Stimulated activated CD4-positive, alpha-beta T cell treated with anti-CD3 and anti-CD28 coated beads, Interleukin-1b, Interleukin-23, amount 100 ng/mL, for 24 hours (primary cell): ENCODE results near the gene MASP1.
"Not testable (repeated sequence)": the region's sequence is repeated elsewhere in the genome, so short reads cannot be mapped to it uniquely, and the experiment has no call there.

Experiments used
- DNase-seq, 4 experiments: peaks; one replicate each; pipeline ENCODE4 v3.0.0-alpha.2; 2020; ENCODE audit warnings: low read depth in 4 of 4, low spot score in 1 of 4

Gene MASP1

DNA sequence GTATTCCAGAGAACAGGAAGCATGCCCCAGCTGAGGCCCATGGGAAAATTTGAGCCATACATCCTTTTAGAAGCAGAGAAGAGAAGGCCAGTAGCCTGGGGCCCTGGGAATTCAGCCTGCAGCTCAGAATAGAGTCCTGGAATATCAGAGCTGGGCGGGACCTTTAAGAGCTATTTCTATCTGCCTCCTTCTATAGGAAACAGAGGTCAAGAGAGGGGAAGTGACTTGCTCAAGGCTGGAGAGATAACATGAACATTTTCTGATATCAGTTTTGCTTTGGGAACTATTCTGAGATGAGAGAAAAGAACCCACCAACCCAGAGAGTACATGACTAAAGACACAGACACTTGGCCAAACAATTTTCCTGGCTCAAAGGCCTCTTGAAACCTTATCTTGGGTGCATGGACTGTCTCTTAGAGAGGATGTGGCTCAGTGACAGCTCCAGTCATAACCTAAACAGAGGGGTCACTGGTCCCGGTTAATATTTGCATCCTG is 26.0 kb downstream of the MASP1 start:
- no peak for DNase-seq

DNA sequence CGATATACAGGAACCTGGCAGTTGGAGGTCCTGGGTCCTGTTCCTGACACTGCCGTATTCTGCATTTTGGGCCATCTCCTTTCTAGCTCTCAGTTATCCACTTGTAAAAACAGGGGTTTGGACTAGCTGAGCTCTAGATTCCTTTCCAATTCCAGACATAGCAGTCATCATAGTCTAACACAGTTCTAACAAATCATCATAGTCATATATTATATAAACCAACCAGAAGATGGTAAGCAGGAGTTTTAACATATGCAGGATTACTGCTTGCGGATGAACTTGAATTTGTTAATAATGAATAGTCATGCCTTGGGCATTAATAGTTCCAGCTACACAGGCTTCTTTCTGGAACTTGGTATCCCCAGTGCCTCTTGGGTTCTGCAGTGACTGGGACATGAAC is 26.6 kb downstream of the MASP1 start:
- no peak for DNase-seq

DNA sequence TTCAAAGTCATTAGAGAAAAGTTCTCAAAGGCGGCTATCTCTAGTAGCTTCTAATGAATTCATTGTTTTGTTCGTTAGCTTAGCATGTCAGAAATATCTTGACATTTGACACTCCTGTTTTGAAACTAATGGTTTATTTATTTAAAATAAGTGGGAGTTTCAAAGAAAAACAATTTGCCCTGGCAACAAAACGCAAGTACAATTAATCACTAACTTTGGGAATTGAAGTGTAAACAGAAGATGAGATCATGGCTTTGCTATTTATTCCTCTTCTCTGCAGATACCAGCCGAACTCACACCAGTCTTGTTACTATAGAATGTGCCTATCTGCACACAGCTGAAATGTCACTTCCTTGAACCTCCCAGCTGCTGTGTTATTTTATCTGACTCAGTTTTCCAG is 27.5 kb downstream of the MASP1 start:
- no peak for DNase-seq

DNA sequence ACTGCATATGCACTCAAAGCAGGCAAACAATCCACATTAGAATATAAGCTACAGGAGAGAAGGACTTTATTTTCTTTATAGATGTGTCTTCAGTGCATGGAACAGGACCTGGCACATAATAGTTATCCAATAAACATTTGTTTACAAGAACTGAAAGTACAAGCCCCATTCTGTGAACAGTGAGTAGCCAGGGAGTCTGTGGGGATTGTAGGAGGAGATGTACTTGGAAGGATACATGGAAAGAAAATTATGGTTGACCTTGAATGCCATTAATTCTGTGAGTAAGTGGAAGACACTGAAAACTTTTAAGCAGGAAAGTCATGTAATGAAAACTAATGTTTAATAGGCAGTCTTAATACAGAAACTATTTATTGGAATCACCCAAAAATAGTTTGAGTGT is 28.3 kb downstream of the MASP1 start:
- no peak for DNase-seq

DNA sequence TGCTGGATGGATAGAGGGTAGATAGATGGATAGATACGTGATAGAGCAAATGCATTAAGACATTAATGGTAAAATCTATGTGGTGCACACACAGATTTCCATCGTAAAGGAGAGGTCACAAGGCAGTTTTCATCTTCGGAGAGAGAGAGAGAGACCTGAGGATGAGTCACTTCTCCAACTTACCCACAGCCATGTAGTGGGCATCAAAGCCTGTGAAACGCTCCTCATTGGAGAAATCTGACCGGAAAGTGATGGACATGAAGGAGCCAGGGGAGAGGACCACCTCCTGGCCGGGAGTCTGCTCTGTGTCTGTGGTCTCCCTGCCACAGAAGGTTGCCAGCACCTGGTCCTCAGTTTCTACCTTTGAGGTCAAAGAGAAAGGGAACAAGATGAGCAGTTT is 29.2 kb downstream of the MASP1 start:
- no peak for DNase-seq

DNA sequence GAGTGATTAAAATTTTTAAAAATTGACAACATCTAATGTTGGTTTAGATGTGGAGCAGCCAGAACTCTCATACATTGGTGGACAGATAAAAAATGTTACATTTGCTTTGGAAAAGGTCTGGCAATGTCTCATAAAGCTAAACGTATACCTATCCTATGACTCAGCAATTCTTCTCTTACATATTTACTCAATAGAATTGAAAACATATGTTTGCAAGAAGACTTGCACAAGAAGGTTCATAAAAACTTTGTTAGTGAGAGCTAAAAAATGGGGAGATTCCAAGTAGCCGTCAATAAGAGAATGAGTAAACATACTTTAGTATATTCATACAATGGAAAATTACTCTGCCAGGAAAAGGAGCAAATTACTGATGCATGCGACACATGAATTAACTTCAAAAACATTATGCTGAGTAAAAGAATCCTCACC is 30.0 kb downstream of the MASP1 start:
- no peak for DNase-seq

DNA sequence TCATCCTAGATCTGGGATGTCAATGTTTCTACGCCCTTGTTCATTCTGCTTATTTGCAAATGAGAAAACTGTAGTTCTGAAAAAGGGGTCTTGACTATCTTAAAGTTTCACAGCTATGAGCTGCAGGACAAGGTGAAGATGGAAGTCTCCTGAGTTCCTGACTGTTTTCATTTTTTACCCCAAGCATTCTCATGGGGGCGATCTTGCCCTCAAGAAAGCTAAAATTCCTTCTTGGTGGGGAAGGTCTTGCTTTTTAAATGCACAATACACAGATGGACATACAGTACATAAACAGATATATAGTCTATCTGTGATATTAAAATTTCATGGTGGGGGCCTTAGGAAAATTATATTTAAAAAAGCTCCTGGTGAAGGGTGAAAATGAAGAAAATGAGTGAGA is 32.4 kb downstream of the MASP1 start:
- no peak for DNase-seq

DNA sequence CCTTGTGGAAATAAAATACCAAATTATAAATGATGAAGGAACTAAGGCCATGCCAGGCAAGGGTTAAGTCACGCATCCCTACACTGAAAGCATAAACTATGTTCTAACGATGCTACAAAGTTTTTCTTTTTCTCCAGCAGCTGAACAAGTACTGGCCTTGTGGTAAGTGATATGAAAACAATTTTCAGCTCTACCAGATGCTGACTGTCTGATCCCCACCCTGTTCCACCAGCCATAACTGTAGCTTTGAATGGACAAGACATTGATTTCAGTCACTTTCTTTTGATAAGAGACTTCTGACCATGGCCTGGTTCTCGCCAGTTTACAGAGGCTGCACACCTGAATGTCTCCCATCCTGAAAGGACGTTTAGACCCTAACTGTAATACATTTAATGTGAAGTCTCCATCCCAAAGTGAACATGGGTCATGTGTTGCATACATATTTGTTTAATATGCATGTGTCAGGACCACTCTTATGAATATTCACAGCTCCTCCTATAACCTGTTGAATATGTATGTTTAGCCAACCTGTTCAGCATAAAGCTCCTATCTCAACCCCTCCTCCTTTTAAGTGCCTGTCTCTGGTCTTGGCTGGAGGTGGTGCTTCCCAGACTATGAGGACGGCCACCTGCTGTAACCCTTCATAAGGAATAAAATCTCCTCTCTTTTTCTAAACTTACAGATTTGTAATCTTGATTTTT is 33.4 kb downstream of the MASP1 start:
- DNase-seq = no peak

DNA sequence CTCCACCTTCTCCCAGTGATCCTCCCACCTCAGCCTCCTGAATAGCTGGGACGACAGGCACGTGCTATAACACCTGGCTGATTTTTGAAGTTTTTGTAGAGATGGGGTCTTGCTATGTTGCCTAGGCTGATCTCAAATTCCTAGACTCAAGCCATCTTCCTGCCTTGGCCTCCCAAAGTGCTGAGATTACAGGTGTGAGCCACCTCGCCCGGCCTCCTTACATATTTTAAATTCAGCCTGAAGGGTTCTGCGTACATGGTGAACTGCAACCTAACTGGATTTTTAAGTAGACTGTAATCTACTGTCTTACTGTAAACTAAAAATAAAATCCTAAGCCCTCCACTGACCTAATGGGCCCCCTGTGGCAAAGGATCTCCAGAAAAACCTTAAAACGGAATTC is 34.1 kb downstream of the MASP1 start:
- no peak for DNase-seq

DNA sequence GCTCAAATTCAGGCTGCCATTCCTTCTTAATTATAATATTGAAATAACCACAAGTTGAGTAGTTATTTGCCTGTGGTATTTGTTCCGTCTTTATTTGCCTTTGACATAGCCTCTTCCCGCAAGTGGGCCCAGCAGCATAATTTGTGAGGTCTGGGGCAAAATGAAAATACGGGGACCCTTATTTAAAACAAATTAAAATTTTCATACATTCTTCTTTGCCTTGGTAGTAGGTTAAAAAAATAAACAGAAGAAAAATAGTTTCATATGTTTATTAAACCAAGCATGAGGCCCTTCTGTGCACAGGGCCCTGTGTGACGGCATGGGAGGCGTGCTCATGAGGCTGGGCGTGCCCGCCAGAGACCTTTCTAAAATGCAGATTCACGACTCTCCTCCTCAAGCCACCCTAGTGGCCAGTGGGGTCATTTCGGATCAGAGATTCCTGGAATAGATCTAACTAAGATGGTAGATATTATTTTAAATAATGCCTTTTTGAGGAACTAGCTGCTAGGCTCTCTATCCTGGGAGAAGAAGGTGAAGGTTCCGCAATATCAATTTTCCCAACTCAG is 35.4 kb downstream of the MASP1 start:
- no peak for DNase-seq

DNA sequence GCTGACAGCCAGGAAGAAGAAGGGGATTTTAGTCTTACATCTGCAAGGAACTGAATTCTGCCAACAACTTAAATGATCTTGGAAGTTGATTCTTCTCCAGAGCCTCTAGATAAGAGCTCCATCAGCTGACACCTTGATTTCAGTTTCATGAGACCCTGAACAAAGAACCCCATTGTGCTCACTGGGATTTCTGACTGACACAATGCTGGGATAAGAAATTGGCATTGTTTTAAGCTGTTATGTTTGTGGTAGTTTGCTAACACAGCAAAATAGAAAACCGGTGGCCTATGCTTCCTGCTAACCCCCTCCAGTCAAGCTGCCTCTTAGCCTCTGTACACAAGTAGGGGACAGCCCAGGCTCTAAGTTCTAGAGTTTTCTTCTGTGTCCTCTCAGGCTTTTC is 36.2 kb downstream of the MASP1 start:
- DNase-seq = no peak

DNA sequence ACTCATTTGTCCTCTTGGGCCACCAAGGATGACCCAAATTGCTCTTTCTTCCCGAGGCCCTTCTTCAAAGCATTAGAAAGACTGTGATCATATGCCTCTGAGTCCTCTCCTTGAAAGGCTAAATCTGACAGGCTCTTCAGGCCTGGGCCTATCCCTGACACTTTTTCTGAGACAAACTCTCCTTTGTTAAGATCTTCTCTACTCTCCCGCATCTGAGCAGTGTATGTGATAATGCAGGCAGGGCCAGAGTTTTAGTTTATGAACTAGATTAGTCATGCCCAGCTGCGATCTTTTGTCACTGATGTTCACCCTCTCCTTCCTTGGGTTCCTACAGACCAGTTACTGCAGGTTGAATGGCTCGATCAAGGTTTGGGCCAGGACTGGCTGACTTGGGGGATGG is 39.2 kb downstream of the MASP1 start:
- DNase-seq = no peak

DNA sequence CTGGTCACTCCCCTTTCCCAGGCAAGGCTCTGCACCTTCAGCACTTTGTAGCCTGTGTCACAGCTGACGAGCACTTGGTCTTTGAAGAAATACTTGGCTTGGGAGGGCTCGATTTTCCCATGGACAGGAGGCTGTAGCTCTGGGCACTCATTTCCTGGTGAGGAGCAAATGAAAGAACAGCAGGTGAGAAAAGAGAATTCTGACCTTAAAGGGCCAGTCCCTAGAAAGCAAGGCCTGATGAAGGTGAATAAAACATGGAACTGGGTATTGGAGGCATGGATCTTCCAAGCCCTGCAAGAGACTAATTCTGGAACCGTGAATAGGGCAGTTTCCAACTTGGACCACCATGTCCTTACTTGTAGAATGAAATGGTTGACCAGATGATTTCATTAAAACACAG is 39.9 kb downstream of the MASP1 start:
- DNase-seq = no peak

DNA sequence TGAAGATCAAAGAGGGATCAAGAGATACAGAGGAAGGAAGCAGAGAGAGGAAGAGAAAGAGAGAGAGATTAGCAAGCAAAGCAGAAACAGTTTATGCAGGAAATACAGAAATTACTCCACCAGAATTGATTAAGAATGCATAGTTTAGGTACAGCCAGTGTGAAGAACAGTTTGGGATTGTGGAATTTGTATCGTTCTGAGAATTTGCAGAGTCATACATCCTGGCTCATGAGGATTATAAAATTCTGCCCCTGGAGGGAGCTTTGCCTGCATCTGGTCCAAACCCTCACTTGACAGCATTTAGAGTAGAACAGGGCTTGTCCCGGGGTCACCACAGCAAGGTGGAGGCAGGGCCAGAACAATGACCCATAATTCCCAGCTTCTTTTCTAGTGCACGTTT is 44.1 kb downstream of the MASP1 start:
- DNase-seq = no peak

DNA sequence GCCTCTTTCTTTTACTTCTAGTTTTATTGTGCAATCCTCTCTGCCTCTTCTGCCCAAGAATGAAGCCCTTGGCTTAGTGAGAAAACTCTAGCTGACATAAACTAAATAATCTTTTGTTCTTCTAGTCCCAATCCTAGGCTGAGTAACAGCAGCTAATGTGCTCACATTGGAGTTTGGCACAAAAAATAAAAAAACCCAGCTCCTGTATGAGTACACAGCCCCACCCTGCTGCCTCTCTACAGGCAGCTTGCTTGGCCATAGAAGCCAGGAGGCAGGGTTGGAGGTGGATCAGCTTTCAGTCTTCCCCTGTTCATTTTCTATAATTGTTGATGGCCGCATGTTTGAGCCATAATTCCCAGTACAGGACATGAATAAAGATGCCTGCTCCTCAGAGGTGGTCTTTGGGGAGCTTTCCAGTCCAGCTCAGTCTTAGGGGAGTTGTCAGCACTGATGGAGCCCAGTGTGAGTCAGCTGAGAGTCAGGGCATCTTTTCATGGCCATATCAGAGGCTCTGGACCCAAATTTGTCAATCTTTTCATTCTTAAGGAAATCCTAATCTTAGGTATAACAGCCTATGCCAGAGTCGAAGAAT is 47.5 kb downstream of the MASP1 start:
- DNase-seq = no peak

DNA sequence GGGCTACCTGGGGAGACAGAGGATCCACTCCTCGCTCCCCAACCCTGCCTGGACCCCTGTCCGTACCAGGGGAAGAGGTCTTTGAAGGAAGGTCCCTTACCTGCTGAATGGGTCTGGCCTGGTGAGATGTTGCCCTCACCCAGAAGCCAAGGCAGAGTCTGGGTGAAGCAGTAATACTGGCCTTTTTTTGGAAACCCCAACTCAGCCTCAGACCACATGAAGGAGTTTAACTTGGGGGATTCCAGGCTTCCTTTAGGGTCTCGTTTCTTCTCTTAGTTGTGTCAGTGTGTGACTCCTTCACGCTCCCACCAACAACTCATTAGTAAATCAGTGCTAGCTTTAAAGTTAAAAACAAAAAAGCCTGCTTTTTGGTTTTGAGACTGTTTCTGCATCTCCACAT is 48.6 kb downstream of the MASP1 start:
- no peak for DNase-seq

DNA sequence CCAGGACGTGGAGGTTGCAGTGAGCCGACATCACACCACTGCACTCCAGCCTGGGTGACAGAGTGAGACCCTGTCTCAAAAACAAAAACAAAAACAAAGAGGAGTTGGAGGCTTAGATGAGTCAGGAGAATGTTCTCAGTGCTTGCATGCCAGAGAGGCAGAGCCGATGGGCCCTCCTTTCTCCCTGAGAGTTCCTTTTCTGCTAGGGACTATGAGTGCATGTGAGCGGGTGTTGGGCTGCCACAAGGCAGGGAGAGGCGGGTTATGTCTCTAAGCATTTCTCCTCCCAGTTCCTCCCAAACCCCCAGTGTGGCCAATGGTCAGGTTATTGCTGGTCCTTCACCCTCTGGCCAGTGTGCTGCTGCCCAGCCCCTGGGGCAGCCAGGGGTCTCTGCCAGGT is 49.1 kb downstream of the MASP1 start:
- DNase-seq = no peak

DNA sequence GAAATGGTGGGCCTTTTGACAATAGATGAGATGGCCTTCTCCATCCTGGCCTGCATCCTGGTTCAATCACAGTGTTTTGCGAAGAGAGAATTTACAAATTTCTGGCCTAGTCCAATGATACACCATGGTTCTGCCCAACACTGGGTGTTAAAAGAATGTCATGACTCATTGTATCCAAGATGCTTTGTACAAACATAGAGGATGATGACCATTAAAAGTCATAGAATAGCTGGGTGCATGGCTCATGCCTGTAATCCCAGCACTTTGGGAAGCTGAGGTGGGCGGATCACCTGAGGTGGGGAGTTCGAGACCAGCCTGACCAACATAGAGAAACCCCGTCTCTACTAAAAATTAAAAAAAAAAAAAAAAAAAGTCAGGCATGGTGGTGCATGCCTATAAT is 52.7 kb downstream of the MASP1 start:
- not testable (repeated sequence) for DNase-seq

DNA sequence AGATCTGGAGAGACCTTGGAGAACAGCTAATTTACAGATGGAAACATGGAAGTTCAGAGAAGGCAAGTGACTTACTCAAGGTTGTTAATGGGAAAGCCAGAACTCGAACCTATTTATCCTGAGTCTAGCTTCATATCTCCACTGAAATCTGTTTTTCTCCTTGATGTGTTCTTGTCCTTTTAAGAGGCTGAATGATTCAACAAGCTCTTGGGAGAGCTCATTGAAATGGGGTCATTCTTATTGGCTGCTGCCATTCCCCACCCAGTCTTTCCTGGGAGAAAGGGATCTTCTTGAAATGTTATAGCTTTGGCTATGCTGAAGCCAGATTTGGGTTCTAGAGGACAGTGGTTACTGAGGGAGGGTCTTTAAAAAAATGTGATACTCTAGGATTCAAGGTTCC is 53.3 kb downstream of the MASP1 start:
- no peak for DNase-seq

DNA sequence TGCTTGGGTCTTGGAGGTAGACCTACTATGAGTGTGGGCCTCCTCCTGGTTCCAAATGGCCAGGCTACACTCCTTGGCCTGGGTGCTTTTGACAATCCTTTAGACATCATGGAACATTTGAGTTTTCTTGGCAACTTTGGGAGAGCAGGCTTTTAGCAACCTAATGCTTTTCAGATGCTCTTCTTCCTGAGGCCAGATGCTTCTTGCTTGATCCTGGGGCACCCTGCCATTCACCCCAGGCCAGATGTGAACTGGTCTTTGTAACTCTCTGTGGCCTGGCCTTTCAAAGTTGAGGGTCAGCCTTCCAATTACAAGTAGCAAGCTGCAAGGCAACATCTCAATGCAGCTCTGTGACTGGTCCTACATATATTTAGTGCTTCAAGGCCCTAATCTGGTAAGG is 53.8 kb downstream of the MASP1 start:
- DNase-seq = no peak

DNA sequence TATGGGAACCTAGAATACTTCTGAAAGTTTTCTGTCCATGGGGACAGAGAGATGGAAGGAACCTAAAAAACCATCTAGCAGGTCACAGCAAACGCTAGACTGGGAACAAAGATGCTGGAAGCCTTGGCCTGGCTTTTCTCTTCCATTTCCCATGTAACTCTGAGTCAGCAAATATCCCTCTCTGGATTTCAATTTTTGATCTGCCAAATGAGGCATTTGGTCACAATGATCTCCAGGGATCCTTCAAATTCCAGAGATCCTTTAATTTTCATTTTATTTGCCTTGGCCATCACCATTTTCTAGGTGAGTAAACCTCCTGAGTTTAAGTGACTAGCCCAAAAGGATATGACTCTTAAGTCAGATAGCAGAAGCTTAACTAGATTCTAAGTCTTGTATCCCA is 54.6 kb downstream of the MASP1 start:
- no peak for DNase-seq

DNA sequence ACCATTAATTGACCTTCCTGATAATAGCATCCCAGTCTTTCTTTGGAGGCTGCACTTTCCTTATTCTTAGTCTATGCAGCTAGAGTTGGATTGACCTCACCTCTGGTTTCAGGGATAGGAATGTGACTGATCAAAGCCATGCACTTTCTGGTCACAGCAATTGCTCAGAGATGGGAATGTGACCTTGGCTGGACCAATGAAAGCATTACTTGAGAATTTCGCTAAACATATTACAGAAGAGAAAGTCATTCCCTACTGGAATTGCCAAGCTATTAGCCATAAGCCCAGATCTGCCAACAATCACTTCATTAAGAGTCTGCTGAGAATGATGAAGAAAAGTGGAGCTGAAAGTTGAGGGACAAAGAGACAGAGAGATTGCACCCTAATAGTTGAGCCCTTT is 61.5 kb downstream of the MASP1 start:
- no peak for DNase-seq

DNA sequence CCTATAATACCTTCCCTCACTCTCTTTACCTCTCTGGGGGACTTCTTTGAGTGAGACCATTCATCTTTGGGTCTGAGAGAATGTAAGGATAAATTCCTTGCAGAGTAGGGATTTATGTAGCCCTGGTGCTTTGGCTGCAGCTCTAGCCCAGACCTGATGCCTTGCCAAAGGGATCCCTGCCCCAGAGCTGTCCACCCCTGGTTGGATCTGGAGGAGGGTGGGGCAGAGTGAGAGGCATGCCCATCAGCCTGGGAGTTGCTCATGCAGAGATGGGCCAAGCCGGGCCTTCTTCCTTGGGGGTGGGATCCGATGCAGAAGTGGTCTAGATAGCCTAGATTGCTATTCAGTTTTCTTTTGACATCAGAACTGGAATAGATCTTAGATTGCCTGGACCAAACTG is 62.8 kb downstream of the MASP1 start:
- no peak for DNase-seq
